Measurements from ENCODE around the gene MRPL49.
A peak's percentile ranks its signal among the peaks of the same experiment; 100 is the strongest.

MRPL49 gene

GRCh38 chr11:65086809-65087208, 35.3 kb upstream of the MRPL49 start:
- H3K4me3 ChIP-seq (ENCODE audit: low read length) = no peak overlapping the region
- H3K4me1 ChIP-seq (ENCODE audit: control insufficient read depth, insufficient read depth, low read length) = no peaks in the 10 kb centered on the region
- no peaks in the 10 kb centered on the region for H3K27me3 ChIP-seq (ENCODE audit: control insufficient read depth, insufficient read depth, low read length)
- no peaks in the 10 kb centered on the region for H3K9me3 ChIP-seq (ENCODE audit: control insufficient read depth, insufficient read depth, low read length)
- H3K36me3 ChIP-seq (ENCODE audit: control insufficient read depth, insufficient read depth, low read length) = peaks cover 9% of the 10 kb centered on the region; the same call in 1 of the 2 replicates
- no peak for DNase-seq (ENCODE audit: low read depth, low spot score)
- no CpG with 5 or more reads among the region's 9 CpGs for WGBS (ENCODE audit: insufficient coverage, insufficient read length)
- H3K27ac ChIP-seq (ENCODE audit: low read length) = no peak overlapping the region

- no peaks in the 10 kb centered on the region for H3K27me3 ChIP-seq (ENCODE audit: control insufficient read depth, insufficient read depth, low read length)
- no peaks in the 10 kb centered on the region for H3K9me3 ChIP-seq (ENCODE audit: control insufficient read depth, insufficient read depth, low read length)
- no peak overlapping the region for H3K27ac ChIP-seq (ENCODE audit: low read length)
- WGBS (ENCODE audit: insufficient coverage, insufficient read length) = no CpG with 5 or more reads among the region's 11 CpGs
- no peak for DNase-seq (ENCODE audit: low read depth, low spot score)
- H3K4me1 ChIP-seq (ENCODE audit: control insufficient read depth, insufficient read depth, low read length) = no peaks in the 10 kb centered on the region
- no peak overlapping the region for H3K4me3 ChIP-seq (ENCODE audit: low read length)
- H3K36me3 ChIP-seq (ENCODE audit: control insufficient read depth, insufficient read depth, low read length) = peaks cover 9% of the 10 kb centered on the region; the same call in 1 of the 2 replicates
These were observed 34.9 kb upstream of the MRPL49 start for GRCh38 chr11:65087216-65087615.

GRCh38 chr11:65087827-65088226, 34.3 kb upstream of the MRPL49 start:
- H3K4me3 ChIP-seq (ENCODE audit: low read length) = no peak overlapping the region; the same call in 1 of the 2 replicates
- no peaks in the 10 kb centered on the region for H3K4me1 ChIP-seq (ENCODE audit: control insufficient read depth, insufficient read depth, low read length)
- no peaks in the 10 kb centered on the region for H3K27me3 ChIP-seq (ENCODE audit: control insufficient read depth, insufficient read depth, low read length)
- H3K36me3 ChIP-seq (ENCODE audit: control insufficient read depth, insufficient read depth, low read length) = peaks cover 9% of the 10 kb centered on the region; the same call in 1 of the 2 replicates
- no CpG with 5 or more reads among the region's 15 CpGs for WGBS (ENCODE audit: insufficient coverage, insufficient read length)
- no peaks in the 10 kb centered on the region for H3K9me3 ChIP-seq (ENCODE audit: control insufficient read depth, insufficient read depth, low read length)
- no peak for DNase-seq (ENCODE audit: low read depth, low spot score)
- no peak overlapping the region for H3K27ac ChIP-seq (ENCODE audit: low read length)

DNA sequence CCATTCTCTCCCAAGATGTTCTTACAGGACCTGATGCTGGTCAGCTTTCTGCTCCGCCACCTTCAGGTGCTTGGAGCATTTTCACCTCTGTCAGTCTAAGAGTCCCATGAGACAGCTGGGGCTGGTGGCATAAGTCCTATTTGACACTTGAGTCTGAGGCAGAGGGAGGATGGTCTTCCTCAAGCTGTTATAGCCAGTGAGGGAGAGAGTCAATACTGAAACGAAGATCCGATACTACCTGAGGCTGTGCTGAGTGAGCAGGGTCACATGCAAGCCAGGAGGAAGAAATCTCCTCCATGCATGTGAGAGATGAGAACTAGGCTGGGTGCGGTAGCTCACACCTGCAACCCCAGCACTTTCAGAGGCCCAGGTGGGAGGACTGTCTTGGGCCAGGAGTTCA, 32.5 kb upstream of the MRPL49 start:
- Histone ChIP-seq H3K4me3 (ENCODE audit: low read length) (no peak overlapping the region), H3K9me3 (ENCODE audit: control insufficient read depth, insufficient read depth, low read length) (no peaks in the 10 kb centered on the region), H3K4me1 (ENCODE audit: control insufficient read depth, insufficient read depth, low read length) (no peaks in the 10 kb centered on the region), H3K27ac (ENCODE audit: low read length) (no peak overlapping the region), H3K36me3 (ENCODE audit: control insufficient read depth, insufficient read depth, low read length) (peaks cover 9% of the 10 kb centered on the region; the same call in 1 of the 2 replicates), H3K27me3 (ENCODE audit: control insufficient read depth, insufficient read depth, low read length) (no peaks in the 10 kb centered on the region)
- no peak for DNase-seq (ENCODE audit: low read depth, low spot score)
- no CpG with 5 or more reads among the region's 4 CpGs for WGBS (ENCODE audit: insufficient coverage, insufficient read length)

GRCh38 chr11:65090628-65091027, 31.5 kb upstream of the MRPL49 start:
- Histone ChIP-seq H3K4me3 (ENCODE audit: low read length) (no peak overlapping the region), H3K27ac (ENCODE audit: low read length) (no peak overlapping the region), H3K9me3 (ENCODE audit: control insufficient read depth, insufficient read depth, low read length) (no peaks in the 10 kb centered on the region), H3K36me3 (ENCODE audit: control insufficient read depth, insufficient read depth, low read length) (peaks cover 9% of the 10 kb centered on the region; the same call in 1 of the 2 replicates), H3K27me3 (ENCODE audit: control insufficient read depth, insufficient read depth, low read length) (no peaks in the 10 kb centered on the region), H3K4me1 (ENCODE audit: control insufficient read depth, insufficient read depth, low read length) (no peaks in the 10 kb centered on the region; the same call in 1 of the 2 replicates)
- no peak for DNase-seq (ENCODE audit: low read depth, low spot score)
- WGBS (ENCODE audit: insufficient coverage, insufficient read length) = no CpG with 5 or more reads among the region's 4 CpGs

GRCh38 chr11:65095427-65095826, 26.7 kb upstream of the MRPL49 start:
- no peak overlapping the region for H3K27ac ChIP-seq (ENCODE audit: low read length)
- DNase-seq (ENCODE audit: low read depth, low spot score) = no peak
- H3K4me1 ChIP-seq (ENCODE audit: control insufficient read depth, insufficient read depth, low read length) = no peaks in the 10 kb centered on the region; the same call in 1 of the 2 replicates
- no peaks in the 10 kb centered on the region; the same call in 1 of the 2 replicates for H3K36me3 ChIP-seq (ENCODE audit: control insufficient read depth, insufficient read depth, low read length)
- H3K9me3 ChIP-seq (ENCODE audit: control insufficient read depth, insufficient read depth, low read length) = no peaks in the 10 kb centered on the region
- WGBS (ENCODE audit: insufficient coverage, insufficient read length) = no CpG with 5 or more reads among the region's 22 CpGs
- H3K27me3 ChIP-seq (ENCODE audit: control insufficient read depth, insufficient read depth, low read length) = no peaks in the 10 kb centered on the region
- no peak overlapping the region for H3K4me3 ChIP-seq (ENCODE audit: low read length)

DNA sequence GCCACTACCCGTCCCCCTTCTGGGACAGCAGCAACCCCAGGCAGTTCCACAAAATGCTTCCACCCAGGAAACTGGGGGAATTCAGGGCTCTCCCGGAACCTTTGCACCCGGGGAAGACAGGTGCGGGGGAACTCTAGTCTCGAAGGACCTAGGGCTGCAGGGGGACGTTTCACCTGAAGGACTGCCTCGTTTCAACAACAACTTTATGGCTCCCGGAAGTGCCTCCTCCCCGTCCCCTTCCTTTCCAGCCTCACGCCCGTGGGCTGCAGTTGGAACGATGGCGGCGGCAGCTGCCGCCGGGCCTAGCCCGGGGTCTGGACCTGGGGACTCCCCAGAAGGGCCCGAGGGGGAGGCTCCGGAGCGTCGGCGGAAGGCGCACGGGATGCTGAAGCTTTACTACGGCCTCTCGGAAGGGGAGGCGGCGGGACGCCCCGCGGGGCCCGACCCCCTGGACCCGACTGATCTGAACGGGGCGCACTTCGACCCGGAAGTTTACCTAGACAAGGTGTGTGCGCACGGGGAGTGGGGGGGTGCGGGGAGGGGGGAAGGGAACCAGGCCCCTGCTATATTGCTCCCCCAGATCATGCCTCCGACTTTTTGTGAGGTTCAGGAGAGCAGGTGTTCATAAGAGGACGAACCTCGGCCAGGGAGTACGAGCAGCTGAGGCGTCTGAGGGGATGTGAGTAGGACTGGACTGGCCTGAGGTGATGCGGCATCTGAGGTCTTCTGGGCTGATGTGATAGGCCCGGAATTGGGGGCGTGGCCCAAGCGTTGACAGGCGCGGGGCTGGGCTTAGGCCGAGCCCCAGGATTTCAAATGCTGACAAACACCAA, 25.9 kb upstream of the MRPL49 start, which contains the start of gene VPS51:
VPS51 (plus strand) TSS at position 241 of the 833 bp plus-strand sequence; CDS start at position 278, 37 bp downstream.
- DNase-seq (ENCODE audit: low read depth, low spot score) = no peak
- H3K27ac ChIP-seq (ENCODE audit: low read length) = no peak within 1 kb of the TSS
- no CpG with 5 or more reads among the region's 52 CpGs for WGBS (ENCODE audit: insufficient coverage, insufficient read length)

GRCh38 chr11:65096926-65097325, 25.2 kb upstream of the MRPL49 start:
- no peak overlapping the region for H3K27ac ChIP-seq (ENCODE audit: low read length)
- no CpG with 5 or more reads among the region's 8 CpGs for WGBS (ENCODE audit: insufficient coverage, insufficient read length)
- H3K4me3 ChIP-seq (ENCODE audit: low read length) = no peak overlapping the region; the same call in 1 of the 2 replicates
- H3K4me1 ChIP-seq (ENCODE audit: control insufficient read depth, insufficient read depth, low read length) = no peaks in the 10 kb centered on the region; the same call in 1 of the 2 replicates
- H3K27me3 ChIP-seq (ENCODE audit: control insufficient read depth, insufficient read depth, low read length) = no peaks in the 10 kb centered on the region
- H3K9me3 ChIP-seq (ENCODE audit: control insufficient read depth, insufficient read depth, low read length) = no peaks in the 10 kb centered on the region
- no peak for DNase-seq (ENCODE audit: low read depth, low spot score)
- H3K36me3 ChIP-seq (ENCODE audit: control insufficient read depth, insufficient read depth, low read length) = no peaks in the 10 kb centered on the region; the same call in 1 of the 2 replicates

More for the DNA sequence above, 25.9 kb upstream of the MRPL49 start, which contains the start of gene VPS51:
- Histone ChIP-seq H3K4me3 (ENCODE audit: low read length) (peak within 1 kb of the TSS; percentile 75; the same call in 1 of the 2 replicates), H3K4me1 (ENCODE audit: control insufficient read depth, insufficient read depth, low read length) (no peaks in the 10 kb centered on the region; the same call in 1 of the 2 replicates), H3K27me3 (ENCODE audit: control insufficient read depth, insufficient read depth, low read length) (no peaks in the 10 kb centered on the region), H3K36me3 (ENCODE audit: control insufficient read depth, insufficient read depth, low read length) (no peaks in the 10 kb centered on the region; the same call in 1 of the 2 replicates), H3K9me3 (ENCODE audit: control insufficient read depth, insufficient read depth, low read length) (no peaks in the 10 kb centered on the region)

DNA sequence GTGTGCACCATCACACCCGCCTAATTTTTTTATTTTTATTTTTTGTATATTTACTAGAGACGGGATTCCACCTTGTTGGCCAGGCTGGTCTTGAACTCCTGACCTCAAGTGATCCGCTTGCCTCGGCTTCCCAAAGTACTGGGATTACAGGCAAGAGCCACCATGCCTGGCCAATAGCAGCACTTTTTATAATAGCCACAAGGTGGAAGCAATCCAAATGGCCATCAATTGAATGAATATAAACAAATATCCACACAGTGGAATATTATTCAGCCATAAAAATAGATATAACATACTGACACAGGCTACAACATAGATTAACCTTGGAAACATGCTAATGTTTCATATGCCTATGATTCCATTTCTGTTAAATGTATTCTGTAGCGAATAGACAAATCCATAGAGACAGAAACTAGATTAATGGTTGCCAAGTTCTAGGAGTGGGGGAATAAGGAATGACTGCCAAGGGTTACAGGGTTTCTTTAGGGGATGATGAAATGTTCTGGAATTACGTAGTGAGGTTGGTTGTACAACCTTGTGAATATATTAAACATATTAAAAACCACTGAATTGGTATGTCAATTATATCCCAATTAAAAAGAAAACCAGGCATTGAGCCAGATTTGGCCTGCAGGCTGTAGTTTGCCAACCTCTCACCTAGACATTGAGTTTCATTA, 21.3 kb upstream of the MRPL49 start:
- no peak for DNase-seq (ENCODE audit: low read depth, low spot score)
- Histone ChIP-seq H3K9me3 (ENCODE audit: control insufficient read depth, insufficient read depth, low read length) (no peaks in the 10 kb centered on the region), H3K4me1 (ENCODE audit: control insufficient read depth, insufficient read depth, low read length) (no peaks in the 10 kb centered on the region; the same call in 1 of the 2 replicates), H3K27me3 (ENCODE audit: control insufficient read depth, insufficient read depth, low read length) (no peaks in the 10 kb centered on the region), H3K36me3 (ENCODE audit: control insufficient read depth, insufficient read depth, low read length) (no peaks in the 10 kb centered on the region; the same call in 1 of the 2 replicates), H3K27ac (ENCODE audit: low read length) (no peak overlapping the region), H3K4me3 (ENCODE audit: low read length) (no peak overlapping the region)
- no CpG with 5 or more reads among the region's 6 CpGs for WGBS (ENCODE audit: insufficient coverage, insufficient read length)

All from iPS DF 6.9 (cell line).